IPS-15b (cell line): Measurements from ENCODE around the gene NPFFR2.
"Not testable (repeated sequence)": the region's sequence is repeated elsewhere in the genome, so short reads cannot be mapped to it uniquely, and the experiment has no call there.

ENCODE experiments used
- H3K27me3 ChIP-seq: one replicate; pipeline ENCODE4 v1.6.1; 2013; ENCODE audit warnings: low read length; ENCODE audit not compliant: control insufficient read depth, insufficient read depth
- H3K36me3 ChIP-seq: one replicate; pipeline ENCODE4 v1.6.1; 2013; ENCODE audit warnings: low read length; ENCODE audit not compliant: control insufficient read depth, insufficient read depth
- H3K4me1 ChIP-seq: one replicate; pipeline ENCODE4 v1.6.1; 2013; ENCODE audit warnings: mild to moderate bottlenecking, low read length; ENCODE audit not compliant: control insufficient read depth, insufficient read depth
- H3K4me3 ChIP-seq: one replicate; pipeline ENCODE4 v1.5.1; 2013; ENCODE audit warnings: low read depth, low read length
- H3K9ac ChIP-seq: one replicate; pipeline ENCODE4 v1.6.1; 2013; ENCODE audit warnings: low read depth, mild to moderate bottlenecking, low read length
- H3K9me3 ChIP-seq: one replicate; pipeline ENCODE4 v1.6.1; 2013; ENCODE audit warnings: mild to moderate bottlenecking, low read length; ENCODE audit not compliant: control insufficient read depth, insufficient read depth

NPFFR2 gene

DNA sequence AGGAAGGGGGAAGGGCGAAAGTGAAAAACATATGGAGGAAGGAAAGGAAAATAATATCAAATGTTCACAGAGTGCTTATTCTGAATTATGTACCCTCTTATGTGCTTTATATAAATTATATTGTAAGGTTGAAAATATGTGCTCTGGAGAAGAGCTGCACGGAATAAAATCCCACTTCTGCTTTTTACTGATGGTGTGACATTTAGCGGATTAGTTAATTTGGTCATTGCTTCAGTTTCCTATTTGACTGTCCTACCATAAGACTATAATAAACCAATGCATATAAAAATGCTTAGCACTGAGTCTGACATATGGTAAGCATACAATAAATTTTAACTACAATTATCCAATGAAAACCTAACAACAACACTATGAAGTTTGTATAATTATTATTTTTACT lies 86.2 kb downstream of the NPFFR2 start:
- no peaks in the 10 kb centered on the region for H3K4me1 ChIP-seq
- H3K4me3 ChIP-seq: no peak overlapping the region
- H3K27me3 ChIP-seq: no peaks in the 10 kb centered on the region
- H3K9me3 ChIP-seq: no peaks in the 10 kb centered on the region
- H3K9ac ChIP-seq: no peak overlapping the region
- no peaks in the 10 kb centered on the region for H3K36me3 ChIP-seq

DNA sequence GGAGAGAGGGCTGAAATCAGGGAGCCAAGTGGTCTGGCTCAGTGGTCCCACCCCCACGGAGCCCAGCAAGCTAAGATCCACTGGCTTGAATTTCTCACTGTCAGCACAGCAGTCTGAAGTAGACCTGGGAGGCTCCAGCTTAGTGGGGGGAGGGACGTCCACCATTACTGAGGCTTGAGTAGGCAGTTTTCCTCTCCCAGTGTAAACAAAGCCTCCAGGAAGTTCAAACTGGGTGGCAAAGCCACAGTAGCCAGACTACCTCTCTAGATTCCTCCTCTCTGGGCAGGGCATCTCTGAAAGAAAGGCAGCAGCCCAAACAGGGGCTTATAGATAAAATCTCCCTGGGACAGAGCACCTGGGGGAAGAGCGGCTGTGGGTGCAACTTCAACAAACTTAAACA lies 88.1 kb downstream of the NPFFR2 start:
- no peaks in the 10 kb centered on the region for H3K4me1 ChIP-seq
- no peaks in the 10 kb centered on the region for H3K9me3 ChIP-seq
- no peaks in the 10 kb centered on the region for H3K36me3 ChIP-seq
- no peaks in the 10 kb centered on the region for H3K27me3 ChIP-seq
- no peak overlapping the region for H3K9ac ChIP-seq
- no peak overlapping the region for H3K4me3 ChIP-seq

DNA sequence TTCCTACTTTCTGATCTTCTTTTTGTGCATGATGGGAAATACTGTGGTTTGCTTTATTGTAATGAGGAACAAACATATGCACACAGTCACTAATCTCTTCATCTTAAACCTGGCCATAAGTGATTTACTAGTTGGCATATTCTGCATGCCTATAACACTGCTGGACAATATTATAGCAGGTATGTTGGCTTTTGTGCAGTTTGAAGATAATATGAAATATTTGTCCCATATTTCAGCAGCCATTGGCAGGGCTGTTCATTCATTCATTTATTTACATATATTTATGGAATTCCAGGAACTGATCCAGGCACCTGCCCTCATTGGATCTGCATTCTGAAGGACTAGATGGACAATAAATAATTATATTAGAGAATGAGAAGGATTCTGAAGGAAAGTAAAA lies 96.9 kb downstream of the NPFFR2 start:
- Histone ChIP-seq H3K36me3 (no peaks in the 10 kb centered on the region), H3K9me3 (no peaks in the 10 kb centered on the region), H3K4me3 (no peak overlapping the region), H3K9ac (no peak overlapping the region), H3K4me1 (peaks cover 3% of the 10 kb centered on the region), H3K27me3 (no peaks in the 10 kb centered on the region)

DNA sequence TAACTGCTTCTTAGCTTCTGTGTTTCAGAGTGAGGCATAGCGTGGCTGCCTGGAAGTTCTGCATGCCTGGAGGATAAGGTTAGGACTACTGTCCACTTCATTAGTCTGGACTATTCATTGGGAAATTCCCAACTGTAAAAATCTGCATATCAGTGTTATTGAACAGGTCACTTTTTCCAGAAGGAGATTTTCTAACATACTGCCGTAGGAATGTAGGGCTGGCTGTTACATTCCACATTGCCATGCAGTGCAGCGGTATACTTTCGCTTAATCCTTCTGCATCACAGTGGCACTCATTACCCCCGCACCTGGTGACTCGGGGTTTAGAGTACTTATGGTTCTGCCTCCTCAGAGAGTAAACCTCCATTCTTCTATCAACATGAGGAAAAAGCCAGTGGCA lies 104.6 kb downstream of the NPFFR2 start:
- Histone ChIP-seq H3K36me3 (no peaks in the 10 kb centered on the region), H3K9me3 (no peaks in the 10 kb centered on the region), H3K27me3 (no peaks in the 10 kb centered on the region), H3K4me1 (no peaks in the 10 kb centered on the region), H3K4me3 (no peak overlapping the region), H3K9ac (no peak overlapping the region)

DNA sequence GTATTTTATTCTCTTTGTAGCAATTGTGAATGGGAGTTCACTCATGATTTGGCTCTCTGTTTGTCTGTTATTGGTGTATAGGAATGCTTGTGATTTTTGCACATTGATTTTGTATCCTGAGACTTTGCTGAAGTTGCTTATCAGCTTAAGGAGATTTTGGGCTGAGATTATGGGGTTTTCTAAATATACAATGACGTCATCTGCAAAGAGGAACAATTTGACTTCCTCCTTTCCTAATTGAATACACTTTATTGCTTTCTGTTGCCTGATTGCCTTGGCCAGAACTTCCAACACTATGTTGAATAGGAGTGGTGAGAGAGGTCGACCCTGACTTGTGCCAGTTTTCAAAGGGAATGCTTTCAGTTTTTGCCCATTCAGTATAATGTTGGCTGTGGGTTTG lies 108.2 kb downstream of the NPFFR2 start:
- H3K4me1 ChIP-seq, H3K9me3 ChIP-seq, H3K4me3 ChIP-seq, H3K27me3 ChIP-seq, H3K36me3 ChIP-seq, H3K9ac ChIP-seq: not testable (repeated sequence)

DNA sequence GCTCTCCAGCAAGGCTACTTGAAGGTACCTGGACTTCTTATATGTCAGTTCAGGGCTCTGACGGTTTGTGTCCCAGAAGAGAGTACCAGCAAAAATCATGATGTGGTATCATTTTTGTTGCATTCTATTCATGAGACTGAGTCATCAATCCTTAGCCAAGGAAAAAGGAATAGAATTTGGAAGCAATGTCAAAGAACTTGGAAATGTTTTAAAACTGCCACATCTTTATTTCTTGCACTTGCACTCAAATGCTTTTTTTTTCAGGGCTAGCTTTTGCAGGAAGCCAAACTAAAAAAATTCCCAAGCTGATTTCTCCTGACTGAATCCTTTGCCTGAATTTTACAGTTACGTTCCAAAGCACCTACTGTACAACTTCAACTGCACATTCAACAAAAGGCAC lies 112.4 kb downstream of the NPFFR2 start:
- no peak overlapping the region for H3K9ac ChIP-seq
- no peaks in the 10 kb centered on the region for H3K4me1 ChIP-seq
- no peaks in the 10 kb centered on the region for H3K9me3 ChIP-seq
- H3K4me3 ChIP-seq: no peak overlapping the region
- H3K27me3 ChIP-seq: no peaks in the 10 kb centered on the region
- no peaks in the 10 kb centered on the region for H3K36me3 ChIP-seq

DNA sequence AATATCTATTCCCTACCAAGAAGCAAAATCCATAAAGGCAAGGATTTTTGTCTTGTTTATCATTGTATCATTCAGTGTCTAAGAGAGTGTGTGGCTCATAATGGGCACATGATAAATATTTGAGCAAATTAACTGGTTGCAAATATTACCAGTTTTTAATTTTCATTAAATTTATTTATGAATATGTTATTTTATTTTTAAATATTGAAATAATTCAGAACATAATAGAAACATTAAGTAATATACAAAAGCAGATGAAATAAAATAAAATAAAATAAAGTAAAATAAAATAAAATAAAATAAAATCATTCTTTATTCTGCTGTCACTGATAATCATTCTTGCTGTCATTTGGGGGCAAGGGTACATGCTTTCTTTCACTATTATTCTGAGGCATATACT lies 120.9 kb downstream of the NPFFR2 start:
- Histone ChIP-seq H3K4me1 (peaks cover 9% of the 10 kb centered on the region), H3K36me3 (no peaks in the 10 kb centered on the region), H3K27me3 (no peaks in the 10 kb centered on the region), H3K9me3 (no peaks in the 10 kb centered on the region), H3K4me3 (no peak overlapping the region), H3K9ac (no peak overlapping the region)

DNA sequence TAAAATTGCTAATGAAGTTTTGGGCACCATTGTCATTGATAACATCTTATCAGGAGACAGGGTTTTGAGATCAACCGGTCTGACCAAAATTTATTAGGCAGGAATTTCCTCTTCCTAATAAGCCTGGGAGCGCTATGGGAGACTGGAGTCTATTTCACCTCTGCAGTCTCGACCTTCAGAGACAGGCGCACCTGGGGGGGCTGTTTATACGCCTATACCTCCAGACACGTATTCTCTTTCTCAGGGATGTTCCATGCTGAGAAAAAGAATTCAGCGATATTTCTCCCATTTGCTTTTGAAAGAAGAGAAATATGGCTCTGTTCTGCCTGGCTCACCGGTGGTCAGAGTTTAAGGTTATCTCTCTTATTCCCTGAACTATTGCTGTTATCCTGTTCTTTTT lies 121.8 kb downstream of the NPFFR2 start:
- H3K4me1 ChIP-seq, H3K27me3 ChIP-seq, H3K36me3 ChIP-seq, H3K4me3 ChIP-seq, H3K9me3 ChIP-seq, H3K9ac ChIP-seq: not testable (repeated sequence)

DNA sequence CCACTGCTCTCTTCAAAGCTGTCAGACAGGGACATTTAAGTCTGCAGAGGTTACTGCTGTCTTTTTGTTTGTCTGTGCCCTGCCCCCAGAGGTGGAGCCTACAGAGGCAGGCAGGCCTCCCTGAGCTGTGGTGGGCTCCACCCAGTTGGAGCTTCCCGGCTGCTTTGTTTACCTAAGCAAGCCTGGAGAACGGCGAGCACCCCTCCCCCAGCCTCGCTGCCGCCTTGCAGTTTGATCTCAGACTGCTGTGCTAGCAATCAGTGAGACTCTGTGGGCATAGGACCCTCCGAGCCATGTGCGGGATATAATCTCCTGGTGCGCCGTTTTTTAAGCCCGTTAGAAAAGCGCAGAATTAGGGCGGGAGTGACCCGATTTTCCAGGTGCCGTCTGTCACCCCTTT lies 137.5 kb downstream of the NPFFR2 start:
- not testable (repeated sequence) for H3K36me3 ChIP-seq, H3K4me3 ChIP-seq

DNA sequence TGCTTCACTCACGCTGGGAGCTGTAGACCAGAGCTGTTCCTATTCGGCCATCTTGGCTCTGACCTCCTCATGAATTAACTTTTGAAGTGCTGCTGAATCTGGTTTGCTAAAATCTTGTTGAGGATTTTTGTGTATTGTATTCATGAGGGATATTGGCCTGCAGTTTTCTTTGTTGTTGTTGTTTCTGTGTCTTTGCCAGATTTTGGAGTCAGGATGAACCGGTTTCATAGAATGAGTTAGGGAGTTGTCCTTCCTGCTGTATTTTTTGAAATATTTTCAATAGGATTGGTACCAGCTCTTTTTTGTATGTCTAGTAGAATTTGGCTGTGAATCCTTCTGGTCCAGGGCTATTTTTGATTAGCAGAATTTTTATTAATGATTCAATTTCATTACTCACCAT lies 138.1 kb downstream of the NPFFR2 start:
- no peaks in the 10 kb centered on the region for H3K36me3 ChIP-seq
- no peaks in the 10 kb centered on the region for H3K27me3 ChIP-seq
- H3K9ac ChIP-seq: no peak overlapping the region
- H3K4me1 ChIP-seq: no peaks in the 10 kb centered on the region
- H3K9me3 ChIP-seq: peaks cover 8% of the 10 kb centered on the region
- H3K4me3 ChIP-seq: no peak overlapping the region

More for the DNA sequence above, 137.5 kb downstream of the NPFFR2 start:
- not testable (repeated sequence) for H3K4me1 ChIP-seq, H3K9ac ChIP-seq, H3K27me3 ChIP-seq, H3K9me3 ChIP-seq

DNA sequence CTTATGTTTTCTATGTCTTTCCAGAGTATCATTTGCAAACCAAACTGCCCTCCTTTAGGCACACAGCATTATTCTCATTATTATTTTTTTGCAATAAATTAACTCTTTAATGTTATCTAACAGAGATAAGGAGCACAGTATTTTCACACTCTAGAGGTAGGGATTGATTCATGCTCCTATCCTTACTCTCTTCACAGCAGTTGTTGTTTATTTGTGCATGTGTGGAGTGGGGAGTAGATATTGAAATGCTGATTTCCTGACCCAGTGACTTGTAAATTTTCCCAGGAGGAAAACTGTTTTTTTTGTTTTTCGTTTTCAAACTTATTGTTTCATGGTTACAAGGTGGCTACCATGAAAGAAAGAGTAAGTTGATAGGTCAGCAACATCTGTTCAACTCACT lies 140.0 kb downstream of the NPFFR2 start:
- H3K9ac ChIP-seq: no peak overlapping the region
- no peaks in the 10 kb centered on the region for H3K36me3 ChIP-seq
- no peak overlapping the region for H3K4me3 ChIP-seq
- H3K4me1 ChIP-seq: no peaks in the 10 kb centered on the region
- peaks cover 14% of the 10 kb centered on the region for H3K9me3 ChIP-seq
- no peaks in the 10 kb centered on the region for H3K27me3 ChIP-seq

DNA sequence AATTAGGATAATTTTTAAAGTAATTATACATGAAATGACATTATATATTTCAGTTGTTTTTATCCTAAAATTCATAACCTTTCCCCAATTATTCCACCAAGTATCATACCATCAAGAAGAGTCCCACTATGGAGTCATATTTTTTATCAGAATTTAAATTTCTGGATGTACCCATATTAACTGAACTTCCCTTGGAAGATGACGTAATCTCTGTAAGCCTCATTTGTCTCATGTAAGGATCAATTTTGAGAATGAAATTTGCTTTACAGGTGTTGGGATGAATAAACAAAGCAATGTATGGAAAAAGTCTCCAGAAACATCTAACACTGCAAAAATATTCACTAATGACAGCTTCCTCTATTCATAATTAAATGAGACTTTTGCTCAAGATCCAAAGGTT lies 147.5 kb downstream of the NPFFR2 start:
- Histone ChIP-seq H3K4me1 (no peaks in the 10 kb centered on the region), H3K9ac (no peak overlapping the region), H3K9me3 (peaks cover 6% of the 10 kb centered on the region), H3K36me3 (no peaks in the 10 kb centered on the region), H3K4me3 (no peak overlapping the region), H3K27me3 (no peaks in the 10 kb centered on the region)

DNA sequence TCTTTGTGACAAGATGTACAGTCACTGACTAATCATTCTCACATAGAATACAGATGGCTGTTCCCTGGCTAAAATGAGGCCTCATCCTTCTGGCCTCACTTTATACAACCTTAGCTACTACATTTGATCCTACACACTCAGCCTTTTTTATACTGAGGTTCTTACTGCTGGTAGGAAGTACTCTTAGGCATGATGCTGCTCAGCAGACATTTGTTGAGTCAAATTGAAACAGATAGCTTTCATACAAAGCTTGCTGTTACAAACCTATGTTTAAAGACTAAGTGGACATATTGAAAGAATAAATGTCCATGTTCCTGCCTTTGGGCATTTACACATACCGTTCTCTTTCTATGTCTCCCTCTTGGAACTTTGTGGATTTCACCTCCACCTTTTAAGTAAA lies 154.9 kb downstream of the NPFFR2 start:
- Histone ChIP-seq H3K27me3 (no peaks in the 10 kb centered on the region), H3K9ac (no peak overlapping the region), H3K4me3 (no peak overlapping the region), H3K9me3 (no peaks in the 10 kb centered on the region), H3K36me3 (no peaks in the 10 kb centered on the region), H3K4me1 (no peaks in the 10 kb centered on the region)
